Left lung (tissue), 10 donors: Measurements from ENCODE around the gene TUG1. TPM values are rescaled to one million over a fixed set of nuclear protein-coding genes. Genes with fewer than 3 reads are reported as not detected.

Source experiments
- ATAC-seq: fragments of 200-7000 bp; cut with Tn5 transposase; one replicate; pipeline ENCODE4 v1.9.1; 2020; ENCODE audit warnings: moderate library complexity
- DNase-seq, 4 donors: peaks; one replicate each; pipeline ENCODE4 v3.0.0-alpha.2; 2013 to 2020
- H3K27ac ChIP-seq, 2 donors: fragments of 200-600 bp; sonication (generic) in 1 of 2; one replicate each; pipeline versions ENCODE4 v1.5.0 to v1.8.0; 2020 to 2021
- H3K27me3 ChIP-seq, 2 donors: fragments of 200-600 bp; sonication (generic) in 1 of 2; one replicate each; pipeline versions ENCODE4 v1.5.0 to v1.8.0; 2020 to 2021
- H3K36me3 ChIP-seq, 2 donors: fragments of 200-600 bp; sonication (generic) in 1 of 2; one replicate each; pipeline versions ENCODE4 v1.5.0 to v1.8.0; 2020 to 2021
- H3K4me1 ChIP-seq, 2 donors: fragments of 200-600 bp; one replicate each; pipeline ENCODE4 v1.8.0; 2021
- H3K4me3 ChIP-seq, 2 donors: fragments of 200-600 bp; sonication (generic) in 1 of 2; one replicate each; pipeline versions ENCODE4 v1.5.0 to v1.8.0; 2020 to 2021; ENCODE audit warnings: mild to moderate bottlenecking in 1 of 2
- H3K9me3 ChIP-seq, 2 donors: fragments of 200-600 bp; sonication (generic) in 1 of 2; one replicate each; pipeline versions ENCODE4 v1.5.0 to v1.8.0; 2020 to 2021
- intact Hi-C, 2 donors: fragments of 100-400 bp; cut with DNase I; formaldehyde crosslinking; loops; one replicate each; pipeline versions ENCODE4 v1.11.2 to v1.14.2; 2022
- polyA plus RNA-seq, 6 donors: library from polyadenylated mRNA; unstranded; fragments of 120-200 nt; gene quantifications; one replicate each; pipeline ENCODE4 v1.2.1, GENCODE V29; 2013; ENCODE audit not compliant: insufficient read length in 6 of 6
- total RNA-seq, 2 donors: library from RNA; stranded (reverse); fragmentation: NEBNext Ultra II Directional; extraction: Animal tissue kit (Norgen Biotek cat#: 25700); gene quantifications; one replicate each; pipeline ENCODE4 v1.2.1, GENCODE V29; 2021
- TF ChIP-seq, protein P1 (sequence below), 2 donors: fragments of 200-600 bp; sonication (generic) in 1 of 2; IDR thresholded peaks; one replicate each; pipeline versions ENCODE4 v1.5.0 to v1.8.0; 2021; ENCODE audit warnings: antibody characterized with exemption in 2 of 2
- donor health status: DM: no; HTN: yes; CAD: no.
- donor health status: DM: no; HTN: no; CAD: no.

TUG1 gene
- total and polyA plus RNA-seq, 8 donors, result 56.4 to 251 (median 230) TPM

- Histone ChIP-seq H3K9me3 (no peaks in the 10 kb centered on the region), H3K4me3 (peak overlapping the region; percentile 21 to 47), H3K27ac (peak overlapping the region in 1 of 2 donors; percentile 74), H3K27me3 (no peaks in the 10 kb centered on the region), H3K4me1 (peaks cover 3 to 20% of the 10 kb centered on the region in 2 donors), H3K36me3 (peaks cover 0 to 33% of the 10 kb centered on the region in 2 donors)
- TF ChIP-seq, protein P1, sequence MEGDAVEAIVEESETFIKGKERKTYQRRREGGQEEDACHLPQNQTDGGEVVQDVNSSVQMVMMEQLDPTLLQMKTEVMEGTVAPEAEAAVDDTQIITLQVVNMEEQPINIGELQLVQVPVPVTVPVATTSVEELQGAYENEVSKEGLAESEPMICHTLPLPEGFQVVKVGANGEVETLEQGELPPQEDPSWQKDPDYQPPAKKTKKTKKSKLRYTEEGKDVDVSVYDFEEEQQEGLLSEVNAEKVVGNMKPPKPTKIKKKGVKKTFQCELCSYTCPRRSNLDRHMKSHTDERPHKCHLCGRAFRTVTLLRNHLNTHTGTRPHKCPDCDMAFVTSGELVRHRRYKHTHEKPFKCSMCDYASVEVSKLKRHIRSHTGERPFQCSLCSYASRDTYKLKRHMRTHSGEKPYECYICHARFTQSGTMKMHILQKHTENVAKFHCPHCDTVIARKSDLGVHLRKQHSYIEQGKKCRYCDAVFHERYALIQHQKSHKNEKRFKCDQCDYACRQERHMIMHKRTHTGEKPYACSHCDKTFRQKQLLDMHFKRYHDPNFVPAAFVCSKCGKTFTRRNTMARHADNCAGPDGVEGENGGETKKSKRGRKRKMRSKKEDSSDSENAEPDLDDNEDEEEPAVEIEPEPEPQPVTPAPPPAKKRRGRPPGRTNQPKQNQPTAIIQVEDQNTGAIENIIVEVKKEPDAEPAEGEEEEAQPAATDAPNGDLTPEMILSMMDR (IDR thresholded peaks at IDR 0.05), result no peak
- ATAC-seq (peak; percentile 36), DNase-seq (peak; percentile 28 to 93 (median 66))
- intact Hi-C loops, result loop anchor here in 1 of 2 donors (10.0 kb wide), 1 partner anchor 287 kb away; the partner anchor contains the start of gene SLC35E4
Measured at GRCh38 chr22:30922151-30922611, 46.9 kb upstream of the TUG1 start.

GRCh38 chr22:30923168-30923900 lies 45.7 kb upstream of the TUG1 start:
- TF ChIP-seq, protein P1 (IDR thresholded peaks at IDR 0.05), result no peak
- Histone ChIP-seq H3K27ac (no peak overlapping the region), H3K36me3 (peaks cover 0 to 45% of the 10 kb centered on the region in 2 donors), H3K9me3 (no peaks in the 10 kb centered on the region), H3K4me3 (no peak overlapping the region), H3K27me3 (no peaks in the 10 kb centered on the region), H3K4me1 (peaks cover 3 to 20% of the 10 kb centered on the region in 2 donors)
- intact Hi-C loops, result loop anchor here in 1 of 2 donors (10.0 kb wide), 1 partner anchor 289 kb away; the partner anchor contains the start of gene SLC35E4
- DNase-seq (peak in 1 of 4 donors; percentile 12), ATAC-seq (no peak)

GRCh38 chr22:30925667-30926066 lies 43.4 kb upstream of the TUG1 start:
- no peak overlapping the region for H3K27ac ChIP-seq
- peaks cover 0 to 66% of the 10 kb centered on the region in 2 donors for H3K36me3 ChIP-seq
- H3K4me1 ChIP-seq, result peaks cover 3 to 11% of the 10 kb centered on the region in 2 donors
- intact Hi-C loops, result loop anchor here in 1 of 2 donors (10.0 kb wide), 1 partner anchor 291 kb away; the partner anchor contains the start of gene SLC35E4
- H3K4me3 ChIP-seq, result no peak overlapping the region
- no peaks in the 10 kb centered on the region for H3K27me3 ChIP-seq
- peak in 1 of 4 donors; percentile 3 for DNase-seq
- no peaks in the 10 kb centered on the region for H3K9me3 ChIP-seq
- TF ChIP-seq, protein P1 (IDR thresholded peaks at IDR 0.05), result no peak
- no peak for ATAC-seq

GRCh38 chr22:30926706-30927105 lies 42.4 kb upstream of the TUG1 start:
- H3K36me3 ChIP-seq, result peaks cover 0 to 77% of the 10 kb centered on the region in 2 donors
- H3K9me3 ChIP-seq, result no peaks in the 10 kb centered on the region
- H3K27me3 ChIP-seq, result no peaks in the 10 kb centered on the region
- intact Hi-C loops, result loop anchor here in 1 of 2 donors (10.0 kb wide), 1 partner anchor 292 kb away; the partner anchor contains the start of gene SLC35E4
- no peak overlapping the region for H3K4me3 ChIP-seq
- DNase-seq, result no peak
- H3K4me1 ChIP-seq, result peaks cover 0 to under 1% of the 10 kb centered on the region in 2 donors
- ATAC-seq, result no peak
- TF ChIP-seq, protein P1 (IDR thresholded peaks at IDR 0.05), result no peak
- H3K27ac ChIP-seq, result no peak overlapping the region

- no peaks in the 10 kb centered on the region for H3K27me3 ChIP-seq
- peaks cover 0 to 88% of the 10 kb centered on the region in 2 donors for H3K36me3 ChIP-seq
- H3K4me3 ChIP-seq, result no peak overlapping the region
- no peaks in the 10 kb centered on the region for H3K9me3 ChIP-seq
- H3K4me1 ChIP-seq, result no peaks in the 10 kb centered on the region
- TF ChIP-seq, protein P1 (IDR thresholded peaks at IDR 0.05), result no peak
- DNase-seq, result no peak
- H3K27ac ChIP-seq, result no peak overlapping the region
- ATAC-seq, result no peak
- intact Hi-C loops, result loop anchor here in 1 of 2 donors (10.0 kb wide), 1 partner anchor 293 kb away; the partner anchor contains the start of gene SLC35E4
Measured at GRCh38 chr22:30927806-30928205, 41.3 kb upstream of the TUG1 start.
